ENCODE results near the gene NRG2. TPM values are rescaled to one million over a fixed set of nuclear protein-coding genes. Genes with fewer than 3 reads are reported as not detected.

The NRG2 gene
- total and polyA plus RNA-seq, 2 experiments from 2014 or later: 0.37 to 1.3 TPM

DNA sequence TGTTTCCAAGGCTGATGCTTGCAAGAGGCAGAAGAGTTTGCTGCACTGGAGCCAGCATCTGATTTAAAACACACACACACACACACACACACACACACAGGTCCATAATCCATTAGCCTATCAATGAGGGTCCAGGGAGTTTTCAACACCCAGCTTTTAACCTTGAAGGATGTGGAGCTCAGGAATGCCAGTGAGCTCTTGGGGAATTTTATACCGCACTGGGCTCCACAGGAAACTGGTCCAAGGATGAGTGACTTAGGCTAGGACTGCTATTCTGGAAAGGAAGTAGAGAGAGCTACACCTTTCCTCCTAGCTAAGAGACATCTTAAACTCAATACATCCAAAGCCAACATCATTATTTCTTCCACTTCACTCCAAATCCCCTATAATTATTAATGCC lies 942 bp upstream of the NRG2 start:
- Mint-ChIP-seq H3K36me3 (ENCODE audit: low read depth) (no peaks in the 10 kb centered on the region; the same call in 2 of the 3 replicates), H3K27ac (no peak overlapping the region), H3K9me3 (no peaks in the 10 kb centered on the region; the same call in 2 of the 3 replicates), H3K27me3 (ENCODE audit: insufficient read depth, low read depth, poor library complexity) (peaks cover 56% of the 10 kb centered on the region), H3K4me1 (peaks cover 19% of the 10 kb centered on the region), H3K4me3 (peak overlapping the region; percentile 66)
- H4K20me1 ChIP-seq (replicated peaks; ENCODE audit: insufficient read depth): peaks cover 3% of the 10 kb centered on the region; the same call in 1 of the 2 replicates
- no peaks in the 10 kb centered on the region for H3K9me2 ChIP-seq (ENCODE audit: insufficient read depth)
- H3F3A ChIP-seq (replicated peaks; ENCODE audit: low read depth): peaks cover 3% of the 10 kb centered on the region; the same call in 1 of the 2 replicates
- H3K4me1 ChIP-seq (ENCODE audit: insufficient read depth): peaks cover 8% of the 10 kb centered on the region
- H3K4me2 ChIP-seq: peak overlapping the region; percentile 89
- no peaks in the 10 kb centered on the region for H3K36me3 ChIP-seq (ENCODE audit: insufficient read depth)
- no peak overlapping the region for H3K27ac ChIP-seq (ENCODE audit: low read depth)
- TF ChIP-seq ZNF114 (CRISPR knock-in tag; IDR thresholded peaks at IDR 0.05): no peak
- TF ChIP-seq, protein P1, sequence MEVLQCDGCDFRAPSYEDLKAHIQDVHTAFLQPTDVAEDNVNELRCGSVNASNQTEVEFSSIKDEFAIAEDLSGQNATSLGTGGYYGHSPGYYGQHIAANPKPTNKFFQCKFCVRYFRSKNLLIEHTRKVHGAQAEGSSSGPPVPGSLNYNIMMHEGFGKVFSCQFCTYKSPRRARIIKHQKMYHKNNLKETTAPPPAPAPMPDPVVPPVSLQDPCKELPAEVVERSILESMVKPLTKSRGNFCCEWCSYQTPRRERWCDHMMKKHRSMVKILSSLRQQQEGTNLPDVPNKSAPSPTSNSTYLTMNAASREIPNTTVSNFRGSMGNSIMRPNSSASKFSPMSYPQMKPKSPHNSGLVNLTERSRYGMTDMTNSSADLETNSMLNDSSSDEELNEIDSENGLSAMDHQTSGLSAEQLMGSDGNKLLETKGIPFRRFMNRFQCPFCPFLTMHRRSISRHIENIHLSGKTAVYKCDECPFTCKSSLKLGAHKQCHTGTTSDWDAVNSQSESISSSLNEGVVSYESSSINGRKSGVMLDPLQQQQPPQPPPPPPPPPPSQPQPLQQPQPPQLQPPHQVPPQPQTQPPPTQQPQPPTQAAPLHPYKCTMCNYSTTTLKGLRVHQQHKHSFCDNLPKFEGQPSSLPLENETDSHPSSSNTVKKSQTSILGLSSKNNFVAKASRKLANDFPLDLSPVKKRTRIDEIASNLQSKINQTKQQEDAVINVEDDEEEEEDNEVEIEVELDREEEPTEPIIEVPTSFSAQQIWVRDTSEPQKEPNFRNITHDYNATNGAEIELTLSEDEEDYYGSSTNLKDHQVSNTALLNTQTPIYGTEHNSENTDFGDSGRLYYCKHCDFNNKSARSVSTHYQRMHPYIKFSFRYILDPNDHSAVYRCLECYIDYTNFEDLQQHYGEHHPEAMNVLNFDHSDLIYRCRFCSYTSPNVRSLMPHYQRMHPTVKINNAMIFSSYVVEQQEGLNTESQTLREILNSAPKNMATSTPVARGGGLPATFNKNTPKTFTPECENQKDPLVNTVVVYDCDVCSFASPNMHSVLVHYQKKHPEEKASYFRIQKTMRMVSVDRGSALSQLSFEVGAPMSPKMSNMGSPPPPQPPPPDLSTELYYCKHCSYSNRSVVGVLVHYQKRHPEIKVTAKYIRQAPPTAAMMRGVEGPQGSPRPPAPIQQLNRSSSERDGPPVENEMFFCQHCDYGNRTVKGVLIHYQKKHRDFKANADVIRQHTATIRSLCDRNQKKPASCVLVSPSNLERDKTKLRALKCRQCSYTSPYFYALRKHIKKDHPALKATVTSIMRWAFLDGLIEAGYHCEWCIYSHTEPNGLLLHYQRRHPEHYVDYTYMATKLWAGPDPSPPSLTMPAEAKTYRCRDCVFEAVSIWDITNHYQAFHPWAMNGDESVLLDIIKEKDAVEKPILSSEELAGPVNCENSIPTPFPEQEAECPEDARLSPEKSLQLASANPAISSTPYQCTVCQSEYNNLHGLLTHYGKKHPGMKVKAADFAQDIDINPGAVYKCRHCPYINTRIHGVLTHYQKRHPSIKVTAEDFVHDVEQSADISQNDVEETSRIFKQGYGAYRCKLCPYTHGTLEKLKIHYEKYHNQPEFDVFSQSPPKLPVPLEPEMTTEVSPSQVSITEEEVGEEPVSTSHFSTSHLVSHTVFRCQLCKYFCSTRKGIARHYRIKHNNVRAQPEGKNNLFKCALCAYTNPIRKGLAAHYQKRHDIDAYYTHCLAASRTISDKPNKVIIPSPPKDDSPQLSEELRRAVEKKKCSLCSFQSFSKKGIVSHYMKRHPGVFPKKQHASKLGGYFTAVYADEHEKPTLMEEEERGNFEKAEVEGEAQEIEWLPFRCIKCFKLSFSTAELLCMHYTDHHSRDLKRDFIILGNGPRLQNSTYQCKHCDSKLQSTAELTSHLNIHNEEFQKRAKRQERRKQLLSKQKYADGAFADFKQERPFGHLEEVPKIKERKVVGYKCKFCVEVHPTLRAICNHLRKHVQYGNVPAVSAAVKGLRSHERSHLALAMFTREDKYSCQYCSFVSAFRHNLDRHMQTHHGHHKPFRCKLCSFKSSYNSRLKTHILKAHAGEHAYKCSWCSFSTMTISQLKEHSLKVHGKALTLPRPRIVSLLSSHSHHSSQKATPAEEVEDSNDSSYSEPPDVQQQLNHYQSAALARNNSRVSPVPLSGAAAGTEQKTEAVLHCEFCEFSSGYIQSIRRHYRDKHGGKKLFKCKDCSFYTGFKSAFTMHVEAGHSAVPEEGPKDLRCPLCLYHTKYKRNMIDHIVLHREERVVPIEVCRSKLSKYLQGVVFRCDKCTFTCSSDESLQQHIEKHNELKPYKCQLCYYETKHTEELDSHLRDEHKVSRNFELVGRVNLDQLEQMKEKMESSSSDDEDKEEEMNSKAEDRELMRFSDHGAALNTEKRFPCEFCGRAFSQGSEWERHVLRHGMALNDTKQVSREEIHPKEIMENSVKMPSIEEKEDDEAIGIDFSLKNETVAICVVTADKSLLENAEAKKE (CRISPR knock-in tag; IDR thresholded peaks at IDR 0.05): no peak
- TF ChIP-seq POLR2AphosphoS5 (IDR thresholded peaks at IDR 0.05; ENCODE audit: low read depth): no peak
- no peak for TF ChIP-seq EZH2phosphoT487 (IDR thresholded peaks at IDR 0.05; ENCODE audit: unreplicated experiment)
- TF ChIP-seq, protein P2, sequence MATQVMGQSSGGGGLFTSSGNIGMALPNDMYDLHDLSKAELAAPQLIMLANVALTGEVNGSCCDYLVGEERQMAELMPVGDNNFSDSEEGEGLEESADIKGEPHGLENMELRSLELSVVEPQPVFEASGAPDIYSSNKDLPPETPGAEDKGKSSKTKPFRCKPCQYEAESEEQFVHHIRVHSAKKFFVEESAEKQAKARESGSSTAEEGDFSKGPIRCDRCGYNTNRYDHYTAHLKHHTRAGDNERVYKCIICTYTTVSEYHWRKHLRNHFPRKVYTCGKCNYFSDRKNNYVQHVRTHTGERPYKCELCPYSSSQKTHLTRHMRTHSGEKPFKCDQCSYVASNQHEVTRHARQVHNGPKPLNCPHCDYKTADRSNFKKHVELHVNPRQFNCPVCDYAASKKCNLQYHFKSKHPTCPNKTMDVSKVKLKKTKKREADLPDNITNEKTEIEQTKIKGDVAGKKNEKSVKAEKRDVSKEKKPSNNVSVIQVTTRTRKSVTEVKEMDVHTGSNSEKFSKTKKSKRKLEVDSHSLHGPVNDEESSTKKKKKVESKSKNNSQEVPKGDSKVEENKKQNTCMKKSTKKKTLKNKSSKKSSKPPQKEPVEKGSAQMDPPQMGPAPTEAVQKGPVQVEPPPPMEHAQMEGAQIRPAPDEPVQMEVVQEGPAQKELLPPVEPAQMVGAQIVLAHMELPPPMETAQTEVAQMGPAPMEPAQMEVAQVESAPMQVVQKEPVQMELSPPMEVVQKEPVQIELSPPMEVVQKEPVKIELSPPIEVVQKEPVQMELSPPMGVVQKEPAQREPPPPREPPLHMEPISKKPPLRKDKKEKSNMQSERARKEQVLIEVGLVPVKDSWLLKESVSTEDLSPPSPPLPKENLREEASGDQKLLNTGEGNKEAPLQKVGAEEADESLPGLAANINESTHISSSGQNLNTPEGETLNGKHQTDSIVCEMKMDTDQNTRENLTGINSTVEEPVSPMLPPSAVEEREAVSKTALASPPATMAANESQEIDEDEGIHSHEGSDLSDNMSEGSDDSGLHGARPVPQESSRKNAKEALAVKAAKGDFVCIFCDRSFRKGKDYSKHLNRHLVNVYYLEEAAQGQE (IDR thresholded peaks at IDR 0.05; ENCODE audit: unreplicated experiment): no peak
- H3K27me3 ChIP-seq (ENCODE audit: insufficient read depth): peaks cover 72% of the 10 kb centered on the region
- peak; percentile 54 for DNase-seq (ENCODE audit: low spot score)
- peak overlapping the region; percentile 95 for H2AFZ ChIP-seq
- H3K79me2 ChIP-seq (replicated peaks; ENCODE audit: insufficient read depth): no peaks in the 10 kb centered on the region
- H3K4me3 ChIP-seq: peak overlapping the region; percentile 71
- ATAC-seq: no peak

Data from GM23338 (cell line).